HUES64 (cell line): Measurements from ENCODE around the gene PTPRU.

ENCODE experiments used
- H3K27ac ChIP-seq: 2 replicates; pipeline ENCODE4 v1.7.0; 2013; ENCODE audit warnings: low read depth, low read length, inconsistent platforms
- H3K27me3 ChIP-seq: 2 replicates; pipeline ENCODE4 v1.6.1; 2013; ENCODE audit warnings: mild to moderate bottlenecking, low read length; ENCODE audit not compliant: insufficient read depth
- H3K36me3 ChIP-seq: 2 replicates; pipeline ENCODE4 v1.6.1; 2013; ENCODE audit warnings: mild to moderate bottlenecking, low read length; ENCODE audit not compliant: insufficient read depth
- H3K4me1 ChIP-seq: 2 replicates; pipeline ENCODE4 v1.6.1; 2013; ENCODE audit warnings: mild to moderate bottlenecking, low read length, moderate library complexity; ENCODE audit not compliant: insufficient read depth
- H3K4me3 ChIP-seq: 2 replicates; pipeline ENCODE4 v1.5.1; 2013; ENCODE audit warnings: mild to moderate bottlenecking, low read length, moderate library complexity
- H3K9ac ChIP-seq: 2 replicates; pipeline ENCODE4 v1.6.1; 2013; ENCODE audit warnings: mild to moderate bottlenecking, low read depth, low read length
- H3K9me3 ChIP-seq: 2 replicates; pipeline ENCODE4 v1.6.1; 2013; ENCODE audit warnings: low read depth, low read length; ENCODE audit not compliant: insufficient read depth
- WGBS: fragments of 150-250, 120-280 bp; methylation state at CpG from one replicate; pipeline ENCODE4 v1.1.7; 2013; ENCODE audit warnings: missing lambda C conversion rate; 5-methylcytosine and 5-hydroxymethylcytosine counted together

PTPRU gene

DNA sequence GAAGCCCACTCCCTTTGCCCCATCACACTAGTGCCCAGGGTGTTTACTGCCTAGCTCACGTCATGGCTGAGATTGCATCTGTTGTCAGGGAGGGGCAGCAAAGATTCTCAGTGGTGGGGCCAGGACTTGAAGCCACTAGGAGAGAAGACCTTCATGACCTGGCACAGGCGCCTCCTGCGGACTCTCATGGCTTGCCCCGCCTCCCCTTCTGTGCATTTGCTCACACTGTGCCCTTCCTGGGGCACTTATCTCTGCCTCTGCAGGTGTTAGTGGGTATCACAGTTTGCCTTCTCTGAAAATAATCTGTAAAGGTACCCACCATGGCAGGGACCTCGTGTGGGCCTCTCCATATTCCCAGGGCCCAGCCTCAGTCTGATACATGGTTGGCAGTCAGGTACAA is 20.1 kb downstream of the PTPRU start:
- Histone ChIP-seq H3K36me3 (no peaks in the 10 kb centered on the region), H3K4me3 (no peak overlapping the region), H3K4me1 (peaks cover 29% of the 10 kb centered on the region), H3K27ac (no peak overlapping the region), H3K27me3 (peaks cover 18% of the 10 kb centered on the region), H3K9ac (no peak overlapping the region), H3K9me3 (no peaks in the 10 kb centered on the region)
- 74% methylated on average over 5 of the region's 5 CpGs for WGBS

DNA sequence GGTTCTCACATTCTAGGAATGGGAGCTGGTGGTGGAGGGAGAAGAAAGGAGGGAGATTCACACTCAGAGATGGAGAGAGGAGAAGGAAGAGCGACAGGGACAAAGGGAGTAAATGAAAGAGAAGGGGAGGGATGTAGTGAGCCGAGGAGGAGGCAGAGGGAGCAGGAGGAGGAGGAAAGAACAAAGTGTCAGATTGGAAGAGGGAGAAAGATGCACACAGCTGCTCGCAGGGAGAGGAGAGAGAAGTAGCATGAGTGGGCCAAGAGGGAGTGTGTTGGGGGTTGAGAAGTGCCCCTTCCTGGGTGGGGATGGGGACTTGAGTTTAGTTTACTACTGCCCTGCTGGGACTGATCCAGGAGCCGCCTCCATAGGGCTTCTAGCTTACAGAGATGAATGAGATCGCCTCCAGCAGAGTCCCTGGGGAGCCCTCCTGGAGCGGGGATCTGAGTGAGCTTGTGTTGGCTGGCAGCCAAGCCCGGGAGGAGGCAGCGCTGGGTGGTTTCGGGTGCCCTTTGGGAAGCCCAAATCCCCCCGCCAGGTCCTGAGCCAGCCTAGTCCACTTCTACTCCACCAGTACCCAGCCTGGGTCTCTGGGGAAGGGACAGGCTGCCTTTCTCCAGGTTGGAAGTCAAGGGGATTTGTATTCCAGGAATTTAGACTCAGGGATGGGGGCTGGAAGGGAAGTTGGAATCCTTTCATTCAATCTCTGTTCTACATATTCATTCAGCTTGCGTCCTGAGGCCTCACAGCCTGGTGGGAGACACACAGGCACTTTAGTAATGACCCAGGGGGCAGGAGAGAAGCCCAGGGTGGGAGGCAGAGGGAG is 20.9 kb downstream of the PTPRU start:
- Histone ChIP-seq H3K27ac (peak overlapping the region; percentile 55; the same call in 1 of the 2 replicates), H3K4me1 (peaks cover 29% of the 10 kb centered on the region), H3K9me3 (no peaks in the 10 kb centered on the region), H3K27me3 (peaks cover 18% of the 10 kb centered on the region), H3K9ac (no peak overlapping the region), H3K36me3 (no peaks in the 10 kb centered on the region; the same call in 1 of the 2 replicates), H3K4me3 (no peak overlapping the region)
- 26% methylated on average over 11 of the region's 11 CpGs for WGBS

DNA sequence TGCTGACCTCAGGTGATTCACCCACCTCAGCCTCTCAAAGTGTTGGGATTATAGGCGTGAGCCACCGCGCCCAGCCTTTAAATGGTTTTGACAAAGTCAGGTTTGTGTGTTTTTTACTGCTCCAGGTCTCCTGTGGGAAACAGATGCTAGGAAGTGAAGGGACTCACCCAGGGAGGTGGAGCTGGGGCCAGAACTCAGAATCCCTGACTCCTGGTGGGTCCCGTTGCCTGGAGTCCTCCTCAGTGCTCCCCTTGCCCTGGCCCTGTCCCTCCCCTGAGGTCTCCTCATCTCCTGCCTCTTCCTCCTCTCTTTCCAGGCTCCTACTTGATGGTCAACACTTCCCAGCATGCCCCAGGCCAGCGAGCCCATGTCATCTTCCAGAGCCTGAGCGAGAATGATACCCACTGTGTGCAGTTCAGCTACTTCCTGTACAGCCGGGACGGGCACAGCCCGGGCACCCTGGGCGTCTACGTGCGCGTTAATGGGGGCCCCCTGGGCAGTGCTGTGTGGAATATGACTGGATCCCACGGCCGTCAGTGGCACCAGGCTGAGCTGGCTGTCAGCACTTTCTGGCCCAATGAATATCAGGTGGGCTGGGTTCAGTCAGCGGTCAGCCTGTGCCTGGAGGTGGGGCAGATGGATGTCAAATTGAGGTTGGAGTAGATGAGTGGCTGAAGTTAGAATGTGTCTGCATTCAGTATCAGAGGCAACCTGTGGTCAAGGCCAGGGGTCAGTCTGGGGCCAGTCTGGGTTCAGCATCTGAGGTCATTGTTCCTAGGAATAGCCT is 22.1 kb downstream of the PTPRU start:
- Histone ChIP-seq H3K4me1 (peaks cover 29% of the 10 kb centered on the region), H3K9ac (no peak overlapping the region), H3K27me3 (peaks cover 18% of the 10 kb centered on the region), H3K27ac (no peak overlapping the region), H3K36me3 (peaks cover 3% of the 10 kb centered on the region; the same call in 1 of the 2 replicates), H3K9me3 (no peaks in the 10 kb centered on the region), H3K4me3 (no peak overlapping the region)
- 90% methylated on average over 16 of the region's 16 CpGs for WGBS

DNA sequence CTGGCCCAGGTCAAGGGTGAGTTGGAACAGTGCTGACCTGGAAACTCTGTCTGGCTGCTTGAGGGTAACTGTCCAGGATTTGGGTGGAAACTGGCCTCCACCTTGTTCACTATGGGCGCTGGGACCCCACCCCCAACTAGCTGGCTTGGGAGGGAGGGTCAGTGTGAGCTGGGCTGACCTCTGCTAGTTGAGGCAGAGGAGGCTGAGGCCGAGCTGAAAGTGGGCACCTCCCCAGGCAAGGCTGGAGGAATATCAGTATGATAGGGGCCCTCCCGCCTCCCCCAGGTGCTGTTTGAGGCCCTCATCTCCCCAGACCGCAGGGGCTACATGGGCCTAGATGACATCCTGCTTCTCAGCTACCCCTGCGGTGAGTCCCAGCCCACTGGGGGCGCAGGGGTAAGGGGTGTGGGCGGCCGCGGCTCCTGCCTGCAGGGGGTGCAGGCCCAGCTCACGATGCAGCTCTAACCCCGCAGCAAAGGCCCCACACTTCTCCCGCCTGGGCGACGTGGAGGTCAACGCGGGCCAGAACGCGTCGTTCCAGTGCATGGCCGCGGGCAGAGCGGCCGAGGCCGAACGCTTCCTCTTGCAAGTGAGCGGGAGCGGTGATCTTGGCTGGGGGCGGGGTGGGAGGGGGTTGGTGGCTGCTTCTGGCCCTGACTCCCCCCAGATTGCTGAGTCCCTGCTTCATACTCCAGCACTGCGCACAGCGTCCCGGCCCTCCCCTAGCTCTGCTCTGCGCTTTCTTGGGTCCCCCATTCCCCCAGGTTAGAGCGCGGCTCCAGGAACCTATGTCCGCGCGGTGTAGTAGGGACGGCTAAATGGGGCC is 22.9 kb downstream of the PTPRU start:
- 10% methylated on average over 36 of the region's 38 CpGs for WGBS
- H3K4me3 ChIP-seq = peak overlapping the region; percentile 65
- no peak overlapping the region for H3K9ac ChIP-seq
- H3K27me3 ChIP-seq = peaks cover 18% of the 10 kb centered on the region
- H3K27ac ChIP-seq = no peak overlapping the region
- no peaks in the 10 kb centered on the region for H3K9me3 ChIP-seq
- peaks cover 29% of the 10 kb centered on the region for H3K4me1 ChIP-seq
- peaks cover 3% of the 10 kb centered on the region; the same call in 1 of the 2 replicates for H3K36me3 ChIP-seq

DNA sequence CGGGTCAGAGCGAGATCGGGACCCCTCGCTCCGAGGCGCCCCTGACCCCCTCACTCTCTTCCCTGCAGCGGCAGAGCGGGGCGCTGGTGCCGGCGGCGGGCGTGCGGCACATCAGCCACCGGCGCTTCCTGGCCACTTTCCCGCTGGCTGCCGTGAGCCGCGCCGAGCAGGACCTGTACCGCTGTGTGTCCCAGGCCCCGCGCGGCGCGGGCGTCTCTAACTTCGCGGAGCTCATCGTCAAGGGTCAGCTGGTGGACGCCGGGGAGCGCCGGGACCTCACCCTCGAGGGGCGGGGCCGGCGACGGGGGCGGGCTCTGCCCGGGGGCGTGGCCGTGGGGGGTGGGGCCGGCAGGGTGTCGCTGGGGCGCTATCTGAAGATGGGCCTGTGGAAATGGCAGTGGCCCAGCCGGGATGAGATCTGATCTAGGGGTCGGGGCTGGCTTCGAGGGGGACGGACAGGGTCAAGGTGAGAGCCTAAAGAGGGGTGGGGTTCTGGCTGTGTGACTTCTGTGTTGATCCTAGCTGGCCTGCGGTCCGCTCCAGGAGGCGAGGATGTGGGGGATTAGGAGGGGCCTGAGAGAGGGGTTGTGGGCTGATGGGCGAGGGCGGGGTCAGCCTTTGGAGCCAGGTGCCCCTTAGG is 23.6 kb downstream of the PTPRU start:
- H3K36me3 ChIP-seq = peaks cover 3% of the 10 kb centered on the region; the same call in 1 of the 2 replicates
- H3K4me1 ChIP-seq = peaks cover 29% of the 10 kb centered on the region
- H3K4me3 ChIP-seq = peak overlapping the region; percentile 65
- WGBS = 3% methylated on average over 56 of the region's 56 CpGs
- H3K9me3 ChIP-seq = no peaks in the 10 kb centered on the region
- no peak overlapping the region for H3K9ac ChIP-seq
- no peak overlapping the region for H3K27ac ChIP-seq
- H3K27me3 ChIP-seq = peaks cover 18% of the 10 kb centered on the region

DNA sequence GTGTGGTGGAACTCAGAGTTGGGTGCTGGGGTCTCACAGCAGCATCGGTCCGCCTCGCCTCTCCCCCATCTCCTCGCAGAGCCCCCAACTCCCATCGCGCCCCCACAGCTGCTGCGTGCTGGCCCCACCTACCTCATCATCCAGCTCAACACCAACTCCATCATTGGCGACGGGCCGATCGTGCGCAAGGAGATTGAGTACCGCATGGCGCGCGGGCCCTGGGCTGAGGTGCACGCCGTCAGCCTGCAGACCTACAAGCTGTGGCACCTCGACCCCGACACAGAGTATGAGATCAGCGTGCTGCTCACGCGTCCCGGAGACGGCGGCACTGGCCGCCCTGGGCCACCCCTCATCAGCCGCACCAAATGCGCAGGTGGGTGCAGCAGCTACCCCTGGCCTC is 24.2 kb downstream of the PTPRU start:
- Histone ChIP-seq H3K4me3 (peak overlapping the region; percentile 65), H3K27me3 (peaks cover 18% of the 10 kb centered on the region), H3K4me1 (peaks cover 29% of the 10 kb centered on the region), H3K27ac (no peak overlapping the region), H3K36me3 (peaks cover 3% of the 10 kb centered on the region; the same call in 1 of the 2 replicates), H3K9me3 (no peaks in the 10 kb centered on the region), H3K9ac (no peak overlapping the region)
- 91% methylated on average over 29 of the region's 29 CpGs for WGBS

DNA sequence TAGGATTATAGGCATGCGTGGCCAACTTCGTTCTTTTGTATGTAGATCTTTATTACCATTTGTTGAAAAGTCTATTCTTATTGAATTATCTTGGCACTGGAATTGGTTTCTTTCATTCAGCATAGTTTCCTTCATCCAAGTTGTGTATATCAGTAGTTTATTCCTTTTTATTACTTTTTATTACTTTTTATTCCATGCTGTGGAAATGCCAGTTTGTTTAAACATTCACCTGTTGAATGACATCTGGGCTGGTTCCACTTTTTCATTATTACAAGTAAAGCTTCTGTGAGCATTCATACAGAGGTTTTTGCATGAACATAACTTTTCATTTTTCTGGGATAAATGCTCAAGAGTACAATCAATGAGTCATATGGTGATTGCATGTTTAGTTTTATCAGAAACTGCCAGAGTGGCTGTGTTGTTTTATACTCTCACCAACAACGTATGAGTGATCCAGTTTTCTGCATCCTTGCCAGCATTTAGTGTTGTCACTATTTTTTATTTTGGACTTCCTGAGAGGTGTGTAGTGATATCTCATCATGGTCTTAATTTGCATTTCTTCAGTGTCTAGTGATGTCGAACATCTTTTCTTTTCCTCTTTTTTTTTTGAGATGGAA is 28.6 kb downstream of the PTPRU start:
- H3K27me3 ChIP-seq = no peaks in the 10 kb centered on the region; the same call in 1 of the 2 replicates
- no peaks in the 10 kb centered on the region for H3K4me1 ChIP-seq
- H3K9me3 ChIP-seq = no peaks in the 10 kb centered on the region
- no peak overlapping the region for H3K27ac ChIP-seq
- H3K9ac ChIP-seq = no peak overlapping the region
- no peak overlapping the region for H3K4me3 ChIP-seq
- 98% methylated on average over 4 of the region's 4 CpGs for WGBS
- peaks cover 3% of the 10 kb centered on the region; the same call in 1 of the 2 replicates for H3K36me3 ChIP-seq

DNA sequence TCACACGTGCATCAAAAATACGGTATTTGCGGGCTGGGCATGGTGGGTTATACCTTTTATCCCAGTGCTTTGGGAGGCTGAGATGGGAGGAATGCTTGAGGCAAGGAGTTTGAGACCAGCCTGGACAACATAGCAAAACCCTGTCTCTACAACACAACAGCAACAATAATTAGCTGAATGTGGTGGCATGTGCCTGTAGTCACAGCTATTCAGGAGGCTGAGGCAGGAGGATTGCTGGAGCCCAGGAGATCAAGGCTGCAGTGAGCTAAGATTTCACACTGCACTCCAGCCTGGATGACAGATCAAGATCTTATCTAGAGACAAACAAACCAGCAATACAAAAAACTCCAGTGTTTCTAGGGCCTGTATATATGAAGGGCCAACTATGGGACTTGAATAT is 30.6 kb downstream of the PTPRU start:
- no peaks in the 10 kb centered on the region for H3K27me3 ChIP-seq
- 93% methylated on average over 3 of the region's 3 CpGs for WGBS
- no peak overlapping the region for H3K27ac ChIP-seq
- no peak overlapping the region for H3K9ac ChIP-seq
- no peaks in the 10 kb centered on the region for H3K9me3 ChIP-seq
- H3K4me3 ChIP-seq = no peak overlapping the region
- peaks cover 3% of the 10 kb centered on the region; the same call in 1 of the 2 replicates for H3K36me3 ChIP-seq
- H3K4me1 ChIP-seq = peaks cover 11% of the 10 kb centered on the region

DNA sequence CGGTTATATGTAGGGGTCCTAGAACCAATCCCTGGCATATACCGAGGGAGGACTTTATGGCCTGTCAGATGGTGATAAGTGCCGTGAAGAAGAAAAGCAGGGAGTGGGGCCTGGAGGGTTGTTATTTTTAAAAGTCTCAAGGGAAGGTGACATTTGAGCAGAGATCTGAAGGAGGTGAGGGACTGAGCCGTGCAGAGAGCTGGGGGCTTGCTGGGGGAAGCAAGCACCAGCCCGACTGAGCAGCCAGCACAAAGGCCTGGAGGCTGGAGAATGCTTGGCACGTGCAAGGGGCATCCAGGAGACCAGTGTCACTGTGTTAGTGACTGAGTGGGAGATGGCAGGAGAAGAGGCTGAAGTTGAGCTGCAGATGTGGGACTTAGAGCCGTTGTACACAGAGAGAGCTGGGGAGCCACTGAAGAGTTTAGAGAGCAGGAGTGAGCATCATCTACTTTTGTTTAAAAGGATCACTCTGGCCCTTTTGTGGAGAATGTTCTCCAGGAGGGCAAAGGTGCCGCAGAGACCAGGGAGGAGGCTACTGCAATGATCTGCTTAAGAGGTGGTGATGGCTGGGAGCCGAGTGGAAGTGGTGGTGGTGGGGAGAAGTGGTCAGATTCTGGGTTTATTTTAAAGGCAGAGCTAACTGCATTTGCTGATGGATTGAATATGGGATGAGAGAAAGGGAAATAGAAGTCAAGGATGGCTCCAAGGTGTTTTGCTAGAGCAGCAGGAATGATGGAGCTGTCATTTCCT is 31.2 kb downstream of the PTPRU start:
- Histone ChIP-seq H3K27me3 (no peaks in the 10 kb centered on the region), H3K36me3 (0 out of 2 replicates have a peak, but pooled peaks cover 2% of the 10 kb centered on the region), H3K4me3 (no peak overlapping the region), H3K4me1 (peaks cover 16% of the 10 kb centered on the region), H3K9ac (no peak overlapping the region), H3K27ac (no peak overlapping the region), H3K9me3 (no peaks in the 10 kb centered on the region)
- 89% methylated on average over 9 of the region's 9 CpGs for WGBS
